Measurements from ENCODE around the gene TXNDC11.
A peak's percentile ranks its signal among the peaks of the same experiment; 100 is the strongest.

The TXNDC11 gene

GRCh38 chr16:11687601-11688519 lies 54.8 kb downstream of the TXNDC11 start:
- DNase-seq = no peak

DNA sequence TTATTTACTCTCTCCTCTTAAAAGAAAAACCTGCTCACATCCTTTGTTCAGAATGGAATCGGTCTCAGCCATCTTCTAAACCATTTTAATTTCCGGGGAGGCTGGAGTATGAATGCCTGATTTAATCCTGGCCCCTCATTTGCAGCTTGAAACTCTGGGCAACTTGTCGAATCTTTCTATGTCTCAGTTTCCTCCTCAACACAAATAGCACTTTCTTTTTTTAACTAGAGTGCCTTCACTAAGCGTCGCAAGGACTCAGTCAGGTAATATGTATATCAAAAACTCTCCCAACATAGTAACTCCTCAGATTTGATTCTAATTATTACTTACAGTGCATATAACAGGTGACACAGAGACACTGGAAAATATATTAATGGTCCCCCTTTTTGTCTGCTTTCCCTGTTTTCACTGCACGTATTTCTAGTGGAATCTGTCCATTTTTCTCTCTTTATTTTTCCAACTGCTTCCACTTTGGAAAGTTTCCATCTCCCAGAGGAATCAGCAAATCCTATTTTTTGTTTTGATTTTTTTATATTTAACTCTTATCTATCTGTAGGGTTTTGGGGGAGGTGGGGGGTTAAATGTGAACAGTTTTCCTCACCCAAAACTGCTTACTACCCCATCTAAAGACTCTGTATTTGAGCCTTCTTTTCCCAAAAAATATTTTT lies 55.8 kb downstream of the TXNDC11 start:
- DNase-seq = no peak

DNA sequence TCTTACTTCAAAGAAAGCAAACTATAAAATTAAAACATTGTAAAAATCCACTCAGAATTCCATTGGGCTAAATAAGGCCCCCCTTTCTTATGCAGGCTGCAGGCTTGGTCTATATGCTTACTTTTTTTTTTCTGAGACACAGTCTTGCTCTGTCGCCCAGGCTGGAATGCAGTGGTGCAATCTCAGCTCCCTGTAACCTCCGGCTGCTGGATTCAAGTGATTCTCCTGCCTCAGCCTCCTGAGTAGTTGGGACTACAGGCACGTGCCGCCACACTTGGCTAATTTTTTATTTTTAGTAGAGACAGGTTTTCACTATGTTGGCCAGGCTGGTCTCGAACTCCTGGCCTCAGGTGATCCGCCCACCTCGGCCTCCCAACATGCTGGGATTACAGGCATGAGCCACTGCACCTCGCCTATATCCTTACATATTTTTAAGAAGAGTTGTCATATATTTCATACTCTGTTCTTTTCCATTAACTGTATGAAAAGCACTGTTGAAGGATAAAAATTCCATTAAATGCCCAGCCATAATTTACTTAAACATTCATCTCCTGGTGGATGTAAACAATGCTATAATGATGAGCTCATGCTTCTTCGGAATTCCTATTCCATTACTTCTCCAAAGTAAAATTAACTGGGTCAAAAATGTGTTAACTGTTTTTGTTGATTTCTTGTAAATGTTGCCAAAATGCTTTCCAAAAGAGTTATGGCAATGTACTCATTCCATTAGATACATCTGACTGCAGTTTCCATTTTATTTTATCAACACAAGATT lies 56.6 kb downstream of the TXNDC11 start:
- DNase-seq = no peak

GRCh38 chr16:11684231-11685025 lies 58.2 kb downstream of the TXNDC11 start:
- no peak for DNase-seq

DNA sequence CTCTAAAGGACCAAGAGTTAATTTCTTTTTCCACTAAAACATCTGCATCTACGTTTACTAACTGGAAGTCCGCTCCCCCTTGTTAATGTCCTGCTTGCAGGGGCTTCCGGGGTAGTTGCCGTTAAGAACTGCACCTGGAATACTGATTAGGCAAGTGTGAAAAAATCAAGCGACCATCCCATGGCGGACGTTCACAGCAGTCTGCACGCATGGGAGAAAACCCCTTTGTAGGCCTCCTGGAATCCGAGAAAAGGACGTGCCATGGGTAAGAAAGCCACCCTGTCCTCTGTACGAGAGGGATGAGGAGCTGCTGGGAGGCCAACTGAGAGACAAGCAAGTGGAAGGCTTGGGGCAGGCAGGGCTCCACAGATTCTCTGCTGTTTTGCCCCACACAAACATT lies 59.5 kb downstream of the TXNDC11 start:
- DNase-seq = no peak

- DNase-seq = no peak
Measured at GRCh38 chr16:11682655-11683096, 60.0 kb downstream of the TXNDC11 start.

GRCh38 chr16:11681976-11682654 lies 60.5 kb downstream of the TXNDC11 start:
- no peak for DNase-seq

DNA sequence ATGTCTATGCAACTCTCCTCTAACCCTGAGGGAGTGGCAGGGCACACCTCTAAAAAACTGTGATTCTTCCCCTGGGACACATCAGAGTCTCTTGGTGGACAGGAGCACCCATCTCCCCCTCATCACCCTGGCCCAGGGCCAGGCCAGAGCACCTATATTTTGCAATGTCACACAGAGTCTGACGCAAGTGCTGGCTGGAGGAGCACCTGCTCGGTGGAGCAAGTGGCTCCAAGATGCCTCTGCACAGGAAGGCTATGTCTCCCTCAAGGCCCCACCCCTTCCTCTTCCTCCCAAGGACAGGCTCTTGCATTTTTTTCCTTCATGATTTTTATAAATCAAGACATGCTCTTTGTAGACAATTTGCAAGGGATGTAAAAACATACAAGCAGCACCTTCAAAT lies 61.1 kb downstream of the TXNDC11 start:
- DNase-seq = no peak

- no peak for DNase-seq
Measured at GRCh38 chr16:11679941-11680911, 62.4 kb downstream of the TXNDC11 start.

- no peak for DNase-seq
Measured at GRCh38 chr16:11679250-11679649, 63.4 kb downstream of the TXNDC11 start.

- no peak for DNase-seq
Measured at GRCh38 chr16:11677959-11678881, 64.4 kb downstream of the TXNDC11 start.

- DNase-seq = no peak
Measured at GRCh38 chr16:11677451-11677951, 65.2 kb downstream of the TXNDC11 start.

GRCh38 chr16:11676799-11677198 lies 65.9 kb downstream of the TXNDC11 start:
- DNase-seq = no peak

GRCh38 chr16:11675561-11676511 lies 66.8 kb downstream of the TXNDC11 start:
- peak; percentile 64 for DNase-seq

DNA sequence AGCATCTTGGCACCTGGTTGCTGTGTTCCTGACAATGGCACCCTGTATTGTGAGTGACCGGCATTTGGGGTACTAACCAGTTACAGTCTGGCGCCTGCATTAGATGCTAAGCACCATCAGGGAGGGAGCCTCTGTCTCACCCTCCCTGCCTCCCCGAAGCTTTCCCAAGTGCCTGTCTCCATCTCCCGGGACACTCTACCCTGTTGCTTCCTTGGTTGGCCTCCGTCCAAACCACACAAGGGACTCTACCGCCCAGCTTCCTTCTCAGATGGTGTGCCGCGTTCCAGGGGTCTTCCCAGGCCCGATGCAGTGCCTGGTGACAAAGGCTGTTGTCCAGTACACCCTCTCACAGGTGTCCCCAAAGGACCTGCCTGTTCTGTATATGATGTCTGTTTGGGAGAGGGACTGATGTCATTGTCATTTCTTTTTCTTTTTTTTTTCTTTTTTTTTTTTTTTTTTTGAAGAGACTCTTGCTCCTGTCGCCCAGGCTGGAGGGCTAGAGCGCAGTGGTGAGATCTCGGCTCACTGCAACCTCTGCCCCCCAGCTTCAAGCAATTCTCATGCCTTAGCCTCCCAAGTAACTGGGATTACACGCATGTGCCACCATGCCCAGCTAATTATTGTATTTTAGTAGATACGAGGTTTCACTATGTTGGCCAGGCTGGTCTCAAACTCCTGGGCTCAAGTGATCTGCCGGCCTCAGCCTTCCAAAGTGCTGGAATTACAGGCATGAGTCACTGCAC lies 67.7 kb downstream of the TXNDC11 start:
- no peak for DNase-seq

GRCh38 chr16:11674001-11674817 lies 68.4 kb downstream of the TXNDC11 start:
- no peak for DNase-seq
